OCI-LY3 (cell line): Measurements from ENCODE around the gene ENTPD5.

Experiments
- H2AFZ ChIP-seq: fragments of 200-600, 300-600 bp; shearing (Covaris generic); 2 replicates; pipeline ENCODE4 v1.6.0; 2014; ENCODE audit warnings: antibody characterized with exemption, low read depth, low read length
- H3K27ac ChIP-seq: fragments of 200-600, 300-600 bp; sonication (generic); 2 replicates; pipeline ENCODE4 v1.5.1; 2014; ENCODE audit warnings: mild to moderate bottlenecking, low read length, moderate library complexity, mixed read lengths
- H3K27me3 ChIP-seq: fragments of 200-600, 300-600 bp; sonication (generic); 2 replicates; pipeline ENCODE4 v1.6.1; 2014; ENCODE audit warnings: low read depth, low read length, mixed read lengths
- H3K36me3 ChIP-seq: fragments of 200-600, 300-600 bp; sonication (generic); replicated peaks from 2 replicates; pipeline ENCODE3; 2014; ENCODE audit warnings: low read depth, low read length, mixed read lengths
- H3K4me1 ChIP-seq: fragments of 300-600, 200-600 bp; sonication (generic); 2 replicates; pipeline ENCODE4 v1.6.1; 2014; ENCODE audit warnings: low read length, mixed read lengths
- H3K4me2 ChIP-seq: fragments of 200-600, 300-600 bp; sonication (generic); 2 replicates; pipeline ENCODE4 v1.6.1; 2014; ENCODE audit warnings: low read length, mixed read lengths
- H3K4me3 ChIP-seq: fragments of 300-600, 200-600 bp; sonication (generic); 2 replicates; pipeline ENCODE4 v1.5.1; 2014; ENCODE audit warnings: antibody characterized with exemption, mild to moderate bottlenecking, low read length, moderate library complexity
- H3K79me2 ChIP-seq: fragments of 300-600, 200-600 bp; shearing (Covaris generic); 2 replicates; pipeline ENCODE4 v1.6.1; 2014; ENCODE audit warnings: mild to moderate bottlenecking, low read length, mixed read lengths
- H3K9ac ChIP-seq: fragments of 300-600, 200-600 bp; shearing (Covaris generic); 2 replicates; pipeline ENCODE4 v1.6.0; 2014; ENCODE audit warnings: mild to moderate bottlenecking, low read length, moderate library complexity
- H3K9me3 ChIP-seq: fragments of 200-600, 300-600 bp; shearing (Covaris generic); 2 replicates; pipeline ENCODE4 v1.6.1; 2014; ENCODE audit warnings: low read length, mixed read lengths; ENCODE audit not compliant: insufficient read depth
- H4K20me1 ChIP-seq: fragments of 200-600, 300-600 bp; sonication (generic); 2 replicates; pipeline ENCODE4 v1.6.1; 2016; ENCODE audit warnings: low read length, mixed read lengths; ENCODE audit not compliant: insufficient read depth
- CTCF ChIP-seq: fragments of 200-600, 300-600 bp; sonication (generic); IDR thresholded peaks from 2 replicates; pipeline ENCODE4 v1.5.1; 2014; ENCODE audit warnings: antibody characterized with exemption, low read length, low read depth
- EZH2phosphoT487 ChIP-seq: fragments of 200-600 bp; shearing (Covaris generic); IDR thresholded peaks from 2 replicates; pipeline ENCODE4 v1.6.1; 2018; ENCODE audit warnings: antibody characterized with exemption, mixed run types, low read depth

Gene ENTPD5

GRCh38 chr14:74034572-74034971 lies 15.5 kb upstream of the ENTPD5 start:
- H3K79me2 ChIP-seq, result no peaks in the 10 kb centered on the region
- no peaks in the 10 kb centered on the region for H3K27me3 ChIP-seq
- no peak overlapping the region for H2AFZ ChIP-seq
- no peak overlapping the region for H3K4me3 ChIP-seq
- no peak overlapping the region for H3K9ac ChIP-seq
- H4K20me1 ChIP-seq, result no peaks in the 10 kb centered on the region
- no peaks in the 10 kb centered on the region for H3K36me3 ChIP-seq
- peaks cover 5% of the 10 kb centered on the region; the same call in 1 of the 2 replicates for H3K4me1 ChIP-seq
- no peak overlapping the region for H3K27ac ChIP-seq
- H3K9me3 ChIP-seq, result no peaks in the 10 kb centered on the region
- TF ChIP-seq CTCF, result no peak
- TF ChIP-seq EZH2phosphoT487, result no peak
- H3K4me2 ChIP-seq, result no peak overlapping the region

- no peak for TF ChIP-seq EZH2phosphoT487
- TF ChIP-seq CTCF, result no peak
- H2AFZ ChIP-seq, result no peak overlapping the region
These were observed 10.0 kb upstream of the ENTPD5 start for GRCh38 chr14:74029136-74029535.

GRCh38 chr14:74022346-74022745 lies 3.3 kb upstream of the ENTPD5 start:
- no peaks in the 10 kb centered on the region for H3K27me3 ChIP-seq
- H3K27ac ChIP-seq, result no peak overlapping the region
- no peak overlapping the region for H3K4me2 ChIP-seq
- H2AFZ ChIP-seq, result no peak overlapping the region
- no peak overlapping the region for H3K9ac ChIP-seq
- no peaks in the 10 kb centered on the region for H3K36me3 ChIP-seq
- TF ChIP-seq EZH2phosphoT487 (no peak), CTCF (no peak)
- H3K79me2 ChIP-seq, result no peaks in the 10 kb centered on the region
- H3K4me3 ChIP-seq, result no peak overlapping the region
- no peaks in the 10 kb centered on the region for H3K9me3 ChIP-seq
- H4K20me1 ChIP-seq, result no peaks in the 10 kb centered on the region
- peaks cover 4% of the 10 kb centered on the region; the same call in 1 of the 2 replicates for H3K4me1 ChIP-seq

More at GRCh38 chr14:74029136-74029535, 10.0 kb upstream of the ENTPD5 start:
- Histone ChIP-seq H3K4me1 (peaks cover 5% of the 10 kb centered on the region; the same call in 1 of the 2 replicates), H4K20me1 (no peaks in the 10 kb centered on the region), H3K27ac (no peak overlapping the region), H3K4me2 (no peak overlapping the region), H3K9me3 (no peaks in the 10 kb centered on the region), H3K79me2 (no peaks in the 10 kb centered on the region), H3K9ac (no peak overlapping the region), H3K27me3 (no peaks in the 10 kb centered on the region), H3K36me3 (no peaks in the 10 kb centered on the region), H3K4me3 (no peak overlapping the region)

- Histone ChIP-seq H3K36me3 (no peaks in the 10 kb centered on the region), H2AFZ (peak overlapping the region; percentile 94), H4K20me1 (no peaks in the 10 kb centered on the region), H3K27me3 (no peaks in the 10 kb centered on the region), H3K4me3 (peak overlapping the region; percentile 97), H3K4me1 (peaks cover 4% of the 10 kb centered on the region; the same call in 1 of the 2 replicates), H3K27ac (no peak overlapping the region), H3K9ac (peak overlapping the region; percentile 67), H3K4me2 (peak overlapping the region; percentile 93), H3K9me3 (no peaks in the 10 kb centered on the region), H3K79me2 (no peaks in the 10 kb centered on the region)
- TF ChIP-seq EZH2phosphoT487 (no peak), CTCF (no peak)
These were observed 485 bp upstream of the ENTPD5 start for GRCh38 chr14:74019408-74020137.
